ENCODE results near the gene TLN1. TPM values are rescaled to one million over a fixed set of nuclear protein-coding genes. Genes with fewer than 3 reads are reported as not detected.

Gene TLN1
- total RNA-seq, 4 donors from 2014 or later, result 106 to 256 (median 186) TPM

GRCh38 chr9:35757226-35757891 lies 25.4 kb upstream of the TLN1 start:
- ATAC-seq (peak; percentile 37 to 48), DNase-seq (no peak)
- in situ Hi-C loops (cut with MboI; ENCODE audit: low sequenced_read_pairs in 4 of 4), result no loop called here
- H3K4me1 ChIP-seq, result peaks cover 19 to 21% of the 10 kb centered on the region in 2 donors
- H3K4me3 ChIP-seq, result peak overlapping the region; percentile 62 to 76 (median 68)
- TF ChIP-seq POLR2A (IDR thresholded peaks at IDR 0.05) (peak; percentile 23 to 49), CTCF (IDR thresholded peaks at IDR 0.05 in 4 of 5, conservative IDR thresholded peaks at IDR 0.05 in 1 of 5) (no peak)
- peaks cover 2 to 27% of the 10 kb centered on the region in 2 donors for H3K36me3 ChIP-seq
- no peaks in the 10 kb centered on the region for H3K9me3 ChIP-seq
- H3K27me3 ChIP-seq, result no peaks in the 10 kb centered on the region
- peak overlapping the region; percentile 81 to 95 (median 83) for H3K27ac ChIP-seq
- intact Hi-C loops (cut with DNase I; ENCODE audit: low total_unique reads), result no loop called here

- DNase-seq (peak in 1 of 2 donors; percentile 49), ATAC-seq (peak; percentile 68 to 70)
- intact Hi-C loops (cut with DNase I; ENCODE audit: low total_unique reads) (no loop called here), in situ Hi-C loops (cut with MboI; ENCODE audit: low sequenced_read_pairs in 4 of 4) (no loop called here)
- Histone ChIP-seq H3K4me1 (peaks cover 19 to 21% of the 10 kb centered on the region in 2 donors), H3K27me3 (no peaks in the 10 kb centered on the region), H3K9me3 (no peaks in the 10 kb centered on the region), H3K27ac (peak overlapping the region; percentile 81 to 95 (median 83)), H3K4me3 (peak overlapping the region; percentile 62 to 76 (median 68)), H3K36me3 (peaks cover 2 to 35% of the 10 kb centered on the region in 2 donors)
- TF ChIP-seq CTCF (IDR thresholded peaks at IDR 0.05 in 4 of 5, conservative IDR thresholded peaks at IDR 0.05 in 1 of 5) (peak in 3 of 5 experiments; percentile 42 to 66 (median 47)), POLR2A (IDR thresholded peaks at IDR 0.05) (no peak)
These were observed 24.6 kb upstream of the TLN1 start for GRCh38 chr9:35756275-35757225.

GRCh38 chr9:35755071-35755470 lies 23.1 kb upstream of the TLN1 start:
- H3K27ac ChIP-seq, result no peak overlapping the region
- H3K4me1 ChIP-seq, result peaks cover 25 to 28% of the 10 kb centered on the region in 2 donors
- H3K36me3 ChIP-seq, result peaks cover 2 to 46% of the 10 kb centered on the region in 2 donors
- H3K4me3 ChIP-seq, result no peak overlapping the region
- in situ Hi-C loops (cut with MboI; ENCODE audit: low sequenced_read_pairs in 4 of 4) (no loop called here), intact Hi-C loops (cut with DNase I; ENCODE audit: low total_unique reads) (no loop called here)
- DNase-seq (no peak), ATAC-seq (no peak)
- TF ChIP-seq CTCF (IDR thresholded peaks at IDR 0.05 in 4 of 5, conservative IDR thresholded peaks at IDR 0.05 in 1 of 5) (no peak), POLR2A (IDR thresholded peaks at IDR 0.05) (no peak)
- no peaks in the 10 kb centered on the region for H3K27me3 ChIP-seq
- H3K9me3 ChIP-seq, result no peaks in the 10 kb centered on the region

- intact Hi-C loops (cut with DNase I; ENCODE audit: low total_unique reads), result no loop called here
- H3K4me3 ChIP-seq, result no peak within 1 kb of the TSS
- no peak for ATAC-seq
- no peak for DNase-seq
- no peaks in the 10 kb centered on the region for H3K27me3 ChIP-seq
- in situ Hi-C loops (cut with MboI; ENCODE audit: low sequenced_read_pairs in 4 of 4), result no loop called here
- no peak for TF ChIP-seq POLR2A (IDR thresholded peaks at IDR 0.05)
- no peak for TF ChIP-seq CTCF (IDR thresholded peaks at IDR 0.05 in 4 of 5, conservative IDR thresholded peaks at IDR 0.05 in 1 of 5)
- H3K27ac ChIP-seq, result no peak within 1 kb of the TSS
- H3K4me1 ChIP-seq, result peaks cover 28 to 30% of the 10 kb centered on the region in 2 donors
- H3K9me3 ChIP-seq, result no peaks in the 10 kb centered on the region
- H3K36me3 ChIP-seq, result peaks cover 2 to 46% of the 10 kb centered on the region in 2 donors
These were observed 22.3 kb upstream of the TLN1 start, which contains the start of gene MSMP for GRCh38 chr9:35754264-35754663. MSMP (minus strand) TSS chr9:35754276; CDS start chr9:35754129, 147 bp downstream.

All from gastrocnemius medialis (tissue), 4 donors.